HG03103 (cell line): ENCODE measurements around the gene INPP5K.
"Not testable (repeated sequence)": the region's sequence is repeated elsewhere in the genome, so short reads cannot be mapped to it uniquely, and the experiment has no call there.

ENCODE experiments used
- ATAC-seq: cut with Tn5 transposase; IDR thresholded peaks from one replicate; pipeline ENCODE4 v1.9.1; 2021; ENCODE audit warnings: low read depth; ENCODE audit not compliant: unreplicated experiment

INPP5K gene

DNA sequence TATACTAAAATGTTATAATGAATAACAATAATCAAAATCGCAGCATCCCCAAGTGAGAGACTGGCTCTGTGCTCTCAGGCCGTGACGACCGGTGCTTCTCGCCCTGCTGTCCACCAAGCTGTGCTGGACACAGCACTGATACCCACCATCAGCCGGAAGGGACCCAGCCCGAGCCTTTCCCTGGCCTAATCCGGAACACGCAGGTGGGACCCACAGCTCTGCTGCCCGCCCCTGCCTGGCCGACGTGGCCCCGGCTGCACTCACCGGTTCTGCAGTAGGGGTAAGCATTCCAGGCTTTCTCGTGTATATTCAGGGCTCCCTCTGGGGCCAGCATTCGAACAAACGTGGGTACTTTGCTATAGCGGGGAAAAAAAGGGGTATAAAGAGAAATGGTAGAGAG lies 31.6 kb upstream of the INPP5K start:
- ATAC-seq: no peak

DNA sequence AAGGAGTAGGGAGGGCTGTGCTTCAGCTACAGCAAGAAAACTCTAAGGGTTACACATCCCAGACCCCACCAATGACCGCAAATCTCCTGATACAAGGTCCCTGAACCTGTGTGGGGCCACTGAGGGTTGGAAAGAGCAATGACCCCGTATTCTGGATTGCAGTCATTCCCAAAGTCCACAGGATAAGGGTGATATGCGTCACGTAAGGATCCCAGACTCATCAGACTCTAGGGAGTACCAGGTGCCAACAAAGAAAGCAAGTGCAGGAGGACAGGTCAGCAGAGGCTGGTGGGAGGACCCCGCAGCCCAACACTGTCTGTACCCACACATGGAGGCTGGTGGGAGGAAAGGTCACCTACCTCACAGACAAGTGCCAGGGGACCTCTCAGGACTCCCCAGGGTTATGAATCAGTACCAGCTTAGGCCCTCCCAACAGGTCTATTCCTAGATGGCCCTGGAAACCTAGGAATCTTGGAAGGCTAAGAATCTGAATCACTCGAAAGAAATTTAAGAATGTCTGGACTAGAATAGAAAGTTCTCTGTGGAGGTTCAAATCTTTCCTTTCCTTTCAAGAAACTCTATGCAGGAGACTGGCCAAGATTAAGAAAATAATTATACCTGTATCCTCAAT lies 30.0 kb upstream of the INPP5K start:
- no peak for ATAC-seq

DNA sequence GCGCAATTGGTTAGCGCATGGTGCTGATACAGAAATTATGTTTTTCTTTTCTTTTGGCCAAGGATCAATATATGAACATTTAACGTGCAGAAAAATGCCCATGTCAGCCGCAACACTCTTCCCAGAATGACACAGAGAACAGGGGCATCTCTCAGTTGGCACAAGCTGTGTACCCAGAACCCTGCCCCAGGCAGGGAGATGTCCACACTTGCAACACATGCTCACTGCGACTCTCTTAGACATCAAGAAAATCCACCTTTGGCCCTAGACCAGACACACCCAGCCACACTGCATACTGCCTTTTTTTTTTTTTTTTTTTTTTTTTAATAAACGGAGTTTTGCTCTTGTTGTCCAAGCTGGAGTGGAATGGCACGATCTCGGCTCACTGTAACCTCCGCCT lies 29.2 kb upstream of the INPP5K start:
- no peak for ATAC-seq

DNA sequence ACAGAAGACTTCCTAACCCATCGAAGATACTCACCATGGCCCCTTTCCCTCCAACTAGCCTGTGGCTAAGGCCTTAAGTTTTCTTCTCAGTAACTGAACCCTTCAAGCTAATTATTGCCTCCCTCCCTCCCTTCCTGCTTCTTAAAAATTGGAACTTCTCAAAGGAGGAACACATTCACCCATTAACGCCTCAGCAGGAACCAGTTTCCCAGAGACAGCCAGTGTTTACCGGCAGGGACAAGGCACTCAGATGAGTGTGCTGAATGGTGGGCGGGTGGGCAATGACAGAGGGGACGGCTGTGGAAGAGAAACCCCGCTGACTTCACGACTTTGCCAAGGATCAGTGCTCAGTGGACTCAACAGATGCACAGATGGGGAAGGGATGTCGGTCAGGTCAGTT lies 25.9 kb upstream of the INPP5K start:
- ATAC-seq: no peak

DNA sequence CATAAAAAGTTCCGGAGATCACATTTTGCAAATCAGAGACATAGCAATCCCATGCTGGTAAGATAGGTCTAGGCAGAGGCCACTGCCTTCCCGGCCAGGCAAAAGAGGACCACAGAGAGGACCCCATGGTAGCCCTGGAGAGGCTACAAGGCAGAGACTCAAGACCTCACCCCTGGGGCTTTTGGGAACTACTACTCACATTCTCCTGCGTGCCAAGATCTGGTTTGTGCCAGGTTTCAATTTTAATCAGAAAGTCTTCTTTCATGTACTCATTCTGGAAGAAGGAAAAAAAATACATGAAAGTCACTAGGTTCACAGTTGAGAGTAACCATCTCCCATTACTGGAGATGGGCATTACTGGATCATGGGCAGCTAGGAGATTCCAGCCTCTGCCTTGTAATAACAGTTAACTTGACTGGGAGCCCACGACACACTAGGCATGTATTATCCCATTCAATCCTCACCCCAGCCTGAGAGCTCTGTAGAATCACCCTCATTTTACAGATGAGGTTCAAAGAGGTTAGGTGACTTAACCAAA lies 25.0 kb upstream of the INPP5K start:
- ATAC-seq: no peak

DNA sequence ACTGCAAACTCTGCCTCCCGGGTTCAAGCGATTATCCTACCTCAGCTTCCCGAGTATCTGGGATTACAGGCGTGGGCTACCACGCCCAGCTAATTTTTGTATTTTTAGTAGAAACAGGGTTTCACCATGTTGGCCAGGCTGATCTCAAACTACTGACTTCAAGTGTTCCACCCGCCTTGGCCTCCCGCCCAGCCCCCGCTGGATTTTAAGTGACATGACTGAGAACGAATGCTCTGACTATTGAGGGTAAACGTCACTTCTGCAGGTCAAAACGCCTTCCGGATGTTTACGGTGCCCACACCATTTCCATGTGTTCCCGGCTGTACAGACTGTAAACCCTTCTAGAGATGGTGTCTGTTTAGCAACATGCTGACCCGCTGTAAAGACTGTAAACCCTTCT lies 23.4 kb upstream of the INPP5K start:
- no peak for ATAC-seq

DNA sequence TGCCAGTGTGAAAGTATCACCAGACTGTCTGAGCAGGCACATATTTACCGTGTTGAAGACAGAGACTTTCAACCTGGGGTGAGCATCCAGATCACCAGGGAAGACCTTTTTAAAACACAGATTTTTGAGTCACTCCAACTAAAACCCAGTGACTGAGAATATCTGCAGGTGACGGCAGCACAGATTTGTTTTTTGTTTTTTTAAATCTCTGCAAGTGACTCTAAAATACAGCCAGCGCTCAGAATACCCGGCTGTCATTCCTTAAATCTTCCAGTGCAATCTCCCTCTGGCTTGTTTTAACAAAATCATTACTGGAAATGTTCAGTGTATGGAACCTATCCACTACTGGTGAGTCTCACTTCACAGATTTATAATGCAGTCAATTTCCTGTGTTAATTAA lies 19.3 kb upstream of the INPP5K start:
- no peak for ATAC-seq

DNA sequence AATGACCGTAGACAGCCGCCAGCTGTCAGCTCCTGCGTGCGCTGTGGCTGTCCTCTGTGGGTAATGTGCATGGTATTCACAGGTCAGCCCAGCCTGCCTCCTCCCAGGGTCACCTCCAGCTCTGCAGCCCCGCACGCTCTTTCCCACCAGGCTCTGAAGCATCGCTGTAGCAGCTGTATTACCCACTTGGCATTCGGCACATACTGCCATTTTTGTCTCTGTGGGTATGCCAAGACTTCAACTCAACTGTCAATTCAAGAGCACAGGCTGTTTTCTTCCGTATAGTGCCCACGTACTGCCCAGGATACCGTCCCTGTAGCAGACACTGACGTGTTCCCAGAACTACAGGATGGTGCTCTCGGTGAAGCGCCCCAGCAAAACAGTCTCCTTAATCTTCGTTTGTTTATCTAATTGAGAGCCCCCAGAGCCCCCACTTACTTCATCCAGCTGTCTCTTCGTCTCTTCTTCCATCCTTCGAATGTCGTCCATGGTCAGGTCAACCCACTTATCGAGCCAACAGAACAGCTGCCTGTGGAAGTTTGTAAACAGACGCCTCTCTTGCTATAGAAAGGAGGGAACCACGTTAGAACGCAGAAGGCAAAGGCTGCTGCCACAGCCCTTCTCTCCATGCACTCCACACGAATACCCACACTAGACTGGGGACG lies 17.4 kb upstream of the INPP5K start:
- no peak for ATAC-seq

DNA sequence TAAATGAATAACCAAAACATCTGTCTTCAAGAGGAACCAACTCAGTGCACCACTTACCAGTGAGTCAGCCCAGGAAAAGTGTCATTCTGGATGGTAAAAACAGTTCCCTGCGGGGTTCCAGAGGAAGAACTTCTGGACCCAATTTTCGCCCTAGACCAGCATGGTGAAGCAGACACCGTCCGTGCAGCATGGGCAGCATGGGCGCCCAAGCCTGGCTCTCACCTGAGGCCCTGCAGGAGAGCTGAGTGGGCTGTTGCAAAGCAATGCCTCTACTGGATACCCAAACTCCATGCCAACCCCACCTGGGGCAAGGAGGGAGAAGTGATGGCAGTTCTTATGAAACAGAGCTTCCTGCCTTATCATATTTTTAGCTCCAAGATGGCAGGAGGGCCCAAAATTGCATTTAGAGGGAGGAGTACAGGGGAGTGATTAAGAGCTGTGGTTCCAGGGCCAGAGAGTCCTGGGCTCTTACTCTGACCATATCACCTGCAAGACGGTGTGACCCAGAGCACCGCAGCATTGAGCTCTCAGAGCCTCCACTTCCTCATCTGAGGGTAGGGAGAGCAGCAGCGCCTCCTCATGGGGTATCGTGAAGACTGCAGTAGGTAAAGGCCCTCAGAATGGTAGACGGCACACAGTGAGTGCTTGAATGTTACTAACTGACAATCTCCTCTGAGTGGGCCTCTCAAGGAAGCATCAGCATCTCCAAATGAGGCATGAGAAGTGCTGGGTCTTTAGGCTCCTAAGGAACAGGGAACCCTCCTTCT lies 16.6 kb upstream of the INPP5K start:
- no peak for ATAC-seq

DNA sequence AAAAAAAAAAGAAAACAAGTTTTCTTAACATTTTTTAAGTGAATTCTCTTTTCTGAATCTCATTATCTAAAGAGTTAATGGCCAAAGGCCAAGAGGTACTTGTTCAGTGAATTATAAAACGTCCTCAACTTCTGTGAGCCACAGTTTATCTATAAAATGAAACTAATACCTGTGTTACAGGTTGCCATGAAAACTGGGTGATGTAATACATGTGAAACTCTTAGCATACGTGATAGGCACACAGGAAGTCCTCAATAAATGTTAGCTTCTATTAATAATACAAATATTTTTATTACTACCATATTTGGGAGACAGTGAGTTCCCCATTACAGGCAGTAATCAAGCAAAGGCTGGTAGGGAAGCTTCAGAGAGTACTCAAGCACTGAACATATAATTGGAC lies 13.5 kb upstream of the INPP5K start:
- ATAC-seq: no peak

DNA sequence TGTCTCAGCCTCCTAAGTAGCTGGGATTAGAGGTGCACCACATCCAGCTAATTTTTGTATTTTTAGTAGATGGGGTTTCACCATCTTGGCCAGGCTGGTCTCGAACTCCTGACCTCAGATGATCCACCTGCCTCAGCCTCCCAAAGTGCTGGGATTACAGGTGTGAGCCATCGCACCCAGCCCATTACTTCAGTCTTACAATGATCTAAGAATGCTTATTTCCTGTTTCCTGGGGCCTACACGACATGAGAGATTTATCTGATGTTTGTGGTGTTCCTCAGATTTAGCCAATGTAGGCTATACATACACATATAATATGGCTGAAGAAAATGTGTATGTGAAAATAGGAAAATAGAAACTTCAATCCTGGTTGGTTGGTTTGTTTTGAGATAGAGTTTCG lies 10.5 kb upstream of the INPP5K start:
- ATAC-seq: not testable (repeated sequence)

DNA sequence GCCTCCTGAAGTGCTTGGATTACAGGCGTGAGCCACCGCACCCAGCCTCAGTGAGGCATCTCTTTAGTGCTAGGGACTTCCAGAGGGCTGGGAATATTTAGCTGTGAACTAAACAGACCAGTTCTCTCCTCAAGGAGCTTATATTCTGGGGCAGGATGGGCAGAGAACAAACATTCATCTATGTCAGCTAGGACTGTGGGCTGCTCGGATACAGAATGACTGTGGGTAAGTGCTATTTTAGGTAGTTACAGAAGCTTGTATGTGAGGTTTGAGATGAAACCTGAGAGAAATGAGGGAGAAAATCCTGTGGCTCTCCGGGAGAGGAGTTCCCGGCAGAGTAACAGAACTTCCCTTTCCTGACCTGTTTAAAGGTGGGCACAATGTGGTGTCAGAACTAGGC lies 6.2 kb upstream of the INPP5K start:
- ATAC-seq: no peak

DNA sequence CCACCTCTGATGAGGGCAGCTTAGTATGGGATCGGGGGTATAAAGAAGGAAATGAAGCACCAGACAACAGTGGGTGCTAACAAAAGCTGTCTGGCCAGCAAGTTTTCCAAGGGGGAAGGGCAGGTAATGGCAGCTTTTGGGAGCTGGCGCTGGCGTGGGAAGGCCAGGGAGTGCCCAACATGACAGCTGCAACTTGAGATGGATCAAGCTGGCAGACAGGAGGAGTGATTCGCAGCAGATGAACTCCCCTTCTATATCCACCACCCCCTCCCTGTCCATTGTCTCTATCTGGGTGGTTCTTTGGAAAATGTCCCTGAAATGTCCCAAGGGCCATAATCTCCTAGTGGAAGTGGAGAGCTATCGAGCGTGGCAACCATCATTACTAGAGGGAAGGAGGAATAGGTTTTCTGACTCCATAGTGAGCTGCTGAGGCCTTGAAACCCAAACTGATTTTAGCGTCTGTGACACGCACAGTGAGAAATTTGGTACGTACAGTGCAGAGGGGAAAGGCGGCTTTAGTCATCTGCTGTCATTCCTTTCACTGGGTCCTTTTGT lies 4.8 kb upstream of the INPP5K start:
- ATAC-seq: no peak

DNA sequence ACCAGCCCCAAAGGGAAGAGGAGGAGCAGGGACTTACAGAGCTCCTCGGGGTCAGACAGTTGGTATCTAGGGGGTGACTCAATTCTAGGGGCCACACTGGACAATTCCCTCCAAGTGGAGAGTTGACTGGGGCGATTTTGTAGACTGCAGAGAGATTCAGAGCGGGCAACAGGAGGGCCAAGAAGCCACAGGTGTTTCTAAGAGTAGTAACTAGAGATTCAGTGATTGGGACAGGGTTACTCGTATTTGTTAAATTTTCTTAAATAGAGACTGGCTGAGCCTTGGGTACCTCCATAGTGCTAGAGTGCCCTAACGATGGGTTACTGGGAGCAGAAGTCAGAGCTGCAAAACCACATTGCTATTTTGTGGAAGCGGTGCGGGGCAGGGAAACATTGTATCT lies 3.3 kb upstream of the INPP5K start:
- ATAC-seq: no peak

DNA sequence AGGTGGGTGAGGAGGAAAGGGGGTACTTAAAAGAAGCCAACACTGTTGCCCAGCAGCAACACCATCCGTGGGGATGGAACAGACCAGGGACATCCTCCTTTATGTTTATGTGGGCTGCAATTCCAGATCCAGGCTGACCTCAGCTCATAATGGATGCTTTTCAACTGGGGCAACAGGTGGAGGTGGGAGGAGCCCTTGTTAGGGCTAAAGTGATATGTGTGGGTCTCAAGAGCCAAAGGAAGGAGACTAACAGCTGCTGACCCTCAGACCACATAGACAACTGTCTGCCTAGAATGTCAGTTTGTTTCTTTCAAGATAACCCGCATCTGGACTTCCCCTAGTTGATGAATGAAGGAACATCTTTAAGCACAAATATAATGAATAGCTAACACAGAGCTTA lies 2.0 kb upstream of the INPP5K start:
- no peak for ATAC-seq

DNA sequence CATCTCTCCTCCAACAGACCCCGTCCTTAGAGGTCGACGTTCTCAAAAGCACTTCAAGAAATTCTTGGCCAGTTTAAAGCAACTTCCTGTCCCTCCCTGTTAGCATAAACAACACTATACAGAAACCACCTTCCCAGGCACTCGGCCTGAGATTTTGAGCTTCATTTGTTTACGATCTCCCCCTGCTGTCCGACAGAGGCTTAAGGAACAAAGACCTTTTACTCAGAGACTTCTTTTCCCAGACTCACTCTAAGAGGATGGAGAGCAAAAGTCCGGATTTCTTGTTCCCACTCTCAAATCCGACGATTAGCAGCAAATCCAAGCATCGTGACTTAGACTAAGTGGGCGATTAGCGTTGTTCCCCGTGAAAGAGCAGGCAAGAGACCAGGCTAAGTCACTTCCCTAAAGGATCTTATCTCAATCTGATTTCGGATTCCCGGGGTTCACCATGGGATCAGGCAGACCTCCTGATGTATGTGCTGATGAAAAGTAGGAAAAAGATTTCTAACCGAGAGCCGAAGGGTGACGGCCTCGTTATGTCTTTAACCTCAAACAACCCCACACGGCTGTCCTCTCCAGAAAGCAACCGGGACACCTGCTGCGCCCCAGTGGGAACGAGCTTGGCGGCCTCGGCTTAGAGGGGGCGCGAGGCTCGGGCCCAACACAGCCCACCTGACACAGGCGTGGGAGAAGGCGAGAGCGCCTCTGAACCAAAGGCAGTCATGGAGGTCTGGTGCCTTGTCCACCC lies 598 bp downstream of the INPP5K start:
- no peak for ATAC-seq

DNA sequence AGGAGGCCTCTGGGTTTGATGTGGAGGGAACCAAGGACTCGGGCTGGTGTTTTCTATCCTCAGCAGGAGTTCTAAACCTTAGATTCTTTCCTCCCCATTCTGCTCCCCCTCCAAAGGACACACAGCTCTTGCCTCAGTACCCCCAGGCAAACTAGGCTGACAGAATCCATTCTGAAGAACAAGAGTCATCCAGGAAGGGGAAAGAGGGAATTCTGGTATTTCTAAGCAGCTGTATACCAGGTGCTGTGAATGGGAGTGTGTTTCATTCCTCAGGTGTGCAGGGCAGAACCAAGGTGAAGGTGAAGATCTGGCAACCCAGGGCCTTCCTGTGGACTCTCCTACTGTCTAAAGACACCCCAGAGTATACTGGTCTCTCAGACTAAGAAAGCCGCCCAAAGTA lies 4.1 kb downstream of the INPP5K start:
- ATAC-seq: no peak

DNA sequence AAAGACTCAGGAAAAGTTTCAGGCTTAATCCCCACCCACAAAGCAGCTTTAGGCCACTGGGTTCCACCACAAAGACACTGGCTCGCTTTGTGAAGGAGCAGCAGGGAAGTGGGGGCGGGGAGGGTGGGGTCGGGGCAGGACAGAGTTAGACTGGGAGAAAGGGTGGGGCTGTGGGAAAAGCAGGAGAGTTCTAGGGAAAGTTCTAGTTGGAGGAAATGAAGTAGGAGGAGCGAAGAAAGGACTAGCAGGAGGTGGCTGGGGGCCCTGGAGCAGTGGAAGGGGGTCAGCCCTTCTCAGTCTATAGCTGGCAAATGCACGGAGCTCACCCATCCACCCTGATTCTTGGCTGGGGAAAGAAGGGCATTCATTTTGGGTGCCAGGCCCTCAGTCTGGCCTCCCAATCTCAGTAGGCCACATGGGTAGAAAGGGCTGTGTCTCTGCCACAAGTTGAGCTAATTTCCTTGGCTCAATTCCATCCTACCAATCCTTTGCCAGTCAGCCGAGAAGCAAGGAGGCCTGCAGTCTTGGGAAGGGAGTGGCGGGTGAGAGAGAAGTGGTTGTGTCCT lies 4.6 kb downstream of the INPP5K start:
- ATAC-seq: no peak

DNA sequence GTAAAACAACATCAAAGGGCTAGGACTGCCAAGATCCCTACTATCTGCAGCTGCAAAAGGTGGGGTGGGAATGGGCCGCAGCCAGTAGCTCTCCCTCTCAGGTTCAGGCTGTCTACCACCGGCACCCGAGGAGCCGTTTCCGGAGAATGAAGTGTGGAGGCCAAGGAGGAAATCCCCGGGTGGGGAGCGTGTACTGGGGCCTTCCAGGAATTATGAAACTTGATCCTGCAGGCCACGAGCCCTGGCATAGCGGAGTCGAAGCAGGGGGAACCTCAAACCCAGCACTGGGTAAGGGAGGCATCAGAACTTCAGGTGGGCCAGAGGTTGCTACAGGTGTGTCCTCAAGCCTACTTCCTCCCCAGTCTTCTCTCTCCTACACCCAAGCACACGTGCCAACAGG lies 5.1 kb downstream of the INPP5K start:
- no peak for ATAC-seq

DNA sequence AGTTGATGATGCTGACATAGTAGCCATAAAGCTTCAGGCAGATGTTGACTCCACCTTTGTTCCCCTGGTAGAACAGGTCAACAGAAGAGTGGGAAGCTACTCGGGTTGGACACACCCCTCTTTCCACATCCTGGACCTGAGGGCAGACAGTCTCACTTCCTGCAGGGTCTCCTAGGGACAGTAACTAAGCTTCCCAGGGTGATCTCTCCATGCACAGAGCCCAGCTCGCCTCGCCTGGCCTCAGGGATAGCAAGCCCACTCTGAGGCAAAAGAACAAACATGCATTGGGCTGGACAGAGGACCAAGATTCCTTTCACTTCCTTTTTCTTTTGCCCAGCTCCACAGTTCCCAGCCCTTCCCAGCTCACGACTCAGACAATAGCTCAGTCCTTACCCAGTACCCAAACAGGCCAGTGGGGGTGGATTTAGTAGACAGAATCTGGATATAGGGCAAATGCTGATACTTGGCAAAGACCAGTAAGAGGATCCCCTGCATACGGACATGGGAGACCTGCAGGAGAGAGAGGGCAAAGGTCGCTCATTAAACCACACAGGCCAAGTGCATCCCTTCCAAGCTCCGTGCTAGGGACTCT lies 7.0 kb downstream of the INPP5K start:
- no peak for ATAC-seq
